Liver (tissue), 9 donors: Measurements from ENCODE around the gene GFY. TPM values are rescaled to one million over a fixed set of nuclear protein-coding genes. Genes with fewer than 3 reads are reported as not detected.
"Not testable (repeated sequence)": the region's sequence is repeated elsewhere in the genome, so short reads cannot be mapped to it uniquely, and the experiment has no call there.

Experiments
- DNase-seq: peaks from one replicate; pipeline ENCODE4 v3.0.0-alpha.2; 2017; ENCODE audit warnings: low spot score
- H3K27ac ChIP-seq, 2 donors: one replicate each; pipeline ENCODE4 v1.7.0; 2013; ENCODE audit warnings: inconsistent platforms in 2 of 2, low read length in 2 of 2, control low read depth in 1 of 2, low read depth in 1 of 2, mild to moderate bottlenecking in 1 of 2
- H3K27me3 ChIP-seq, 4 donors: one replicate each; pipeline versions ENCODE4 v1.6.1 to v1.7.0; 2013; ENCODE audit warnings: low read length in 3 of 4, inconsistent platforms in 1 of 4, mild to moderate bottlenecking in 1 of 4, moderate library complexity in 1 of 4; ENCODE audit not compliant: control insufficient read depth in 4 of 4, insufficient read depth in 4 of 4
- H3K36me3 ChIP-seq, 4 donors: one replicate each; pipeline versions ENCODE4 v1.6.1 to v1.7.0; 2013; ENCODE audit warnings: low read length in 3 of 4, mild to moderate bottlenecking in 3 of 4, low read depth in 1 of 4, moderate library complexity in 1 of 4; ENCODE audit not compliant: control insufficient read depth in 4 of 4, insufficient read depth in 3 of 4
- H3K4me1 ChIP-seq, 4 donors: one replicate each; pipeline versions ENCODE4 v1.6.1 to v1.7.0; 2013; ENCODE audit warnings: low read length in 3 of 4, mild to moderate bottlenecking in 3 of 4, moderate library complexity in 1 of 4; ENCODE audit not compliant: control insufficient read depth in 4 of 4, insufficient read depth in 4 of 4
- H3K4me3 ChIP-seq, 3 donors: one replicate each; pipeline versions ENCODE4 v1.6.1 to v1.7.0; 2013; ENCODE audit warnings: low read length in 3 of 3, control low read depth in 1 of 3, low read depth in 1 of 3, mild to moderate bottlenecking in 1 of 3
- H3K9ac ChIP-seq, 2 donors: one replicate each; pipeline ENCODE4 v1.7.0; 2013; ENCODE audit warnings: low read length in 2 of 2, mild to moderate bottlenecking in 2 of 2, moderate library complexity in 2 of 2, control low read depth in 1 of 2, low read depth in 1 of 2
- H3K9me3 ChIP-seq, 4 donors: one replicate each; pipeline versions ENCODE4 v1.6.1 to v1.7.0; 2013; ENCODE audit warnings: low read length in 3 of 4; ENCODE audit not compliant: control insufficient read depth in 4 of 4
- EGR1 ChIP-seq, 2 donors: IDR thresholded peaks; 2 replicates each; pipeline ENCODE4 v1.6.1; 2016 to 2018; ENCODE audit warnings: antibody characterized with exemption in 2 of 2, low read depth in 2 of 2
- FOXA1 ChIP-seq: IDR thresholded peaks from 2 replicates; pipeline ENCODE4 v1.6.1; 2016; ENCODE audit warnings: antibody characterized with exemption
- GABPA ChIP-seq, 2 donors: IDR thresholded peaks in 1 of 2; conservative IDR thresholded peaks in 1 of 2; 2 replicates each; pipeline ENCODE4 v1.6.1; 2016; ENCODE audit warnings: antibody characterized with exemption in 2 of 2, mild to moderate bottlenecking in 1 of 2, moderate library complexity in 1 of 2
- HNF4A ChIP-seq, 2 donors: conservative IDR thresholded peaks; 2 replicates each; pipeline ENCODE4 v1.6.1; 2016; ENCODE audit warnings: antibody characterized with exemption in 2 of 2, mild to moderate bottlenecking in 2 of 2
- HNF4G ChIP-seq: IDR thresholded peaks from 2 replicates; pipeline ENCODE4 v1.6.1; 2016; ENCODE audit warnings: antibody characterized with exemption
- JUND ChIP-seq, 2 donors: IDR thresholded peaks; 2 replicates each; pipeline ENCODE4 v1.6.1; 2016; ENCODE audit warnings: antibody characterized with exemption in 2 of 2
- RXRA ChIP-seq, 2 donors: IDR thresholded peaks; 2 replicates each; pipeline ENCODE4 v1.6.1; 2017 to 2018; ENCODE audit warnings: antibody characterized with exemption in 2 of 2, mild to moderate bottlenecking in 1 of 2
- SP1 ChIP-seq: IDR thresholded peaks from 2 replicates; pipeline ENCODE4 v1.6.1; 2018; ENCODE audit warnings: antibody characterized with exemption, mild to moderate bottlenecking
- TAF1 ChIP-seq: conservative IDR thresholded peaks from 2 replicates; pipeline ENCODE4 v1.6.1; 2016; ENCODE audit warnings: antibody characterized with exemption, mild to moderate bottlenecking
- WGBS: extraction: QIAGEN DNeasy Blood & Tissue Kit; methylation state at CpG from one replicate; pipeline ENCODE4 v1.1.7; 2013; 5-methylcytosine and 5-hydroxymethylcytosine counted together
- polyA plus RNA-seq, 2 donors: library from polyadenylated mRNA; stranded (reverse) in 1 of 2; unstranded in 1 of 2; fragments of 200-250 nt in 1 of 2; fragments of >200 nt in 1 of 2; fragmentation: Nextera tagmentation in 1 of 2; extraction: Ambion mirVana in 1 of 2; gene quantifications; one replicate each; pipeline versions ENCODE4 v1.2.1 to v1.2.3, GENCODE V29; 2013 to 2015
- total RNA-seq, 2 donors: library from RNA; depleted of rRNA; stranded (reverse); fragments of >200 nt; gene quantifications; one replicate each; pipeline ENCODE4 v1.2.3, GENCODE V29; 2014
- TF ChIP-seq, protein P1 (sequence below): IDR thresholded peaks from 2 replicates; pipeline ENCODE4 v1.6.1; 2016; ENCODE audit warnings: antibody characterized with exemption
- TF ChIP-seq, protein P2 (sequence below): IDR thresholded peaks from 2 replicates; pipeline ENCODE4 v1.6.1; 2016; ENCODE audit warnings: antibody characterized with exemption, mild to moderate bottlenecking
- TF ChIP-seq, protein P3 (sequence below): IDR thresholded peaks from 2 replicates; pipeline ENCODE4 v1.6.1; 2016; ENCODE audit warnings: antibody characterized with exemption
- TF ChIP-seq, protein P4 (sequence below): fragments of 150-350 bp; IDR thresholded peaks from 2 replicates; pipeline ENCODE4 v1.5.1; 2017; ENCODE audit warnings: improper control_type of control experiment, low read depth, low read length; ENCODE audit not compliant: missing input control
- donor health status: healthy.
- donor health status: healthy.
- donor health status: healthy.
- donor health status: healthy.
- donor health status: healthy.

Gene GFY
- total and polyA plus RNA-seq, 4 donors, result not detected

DNA sequence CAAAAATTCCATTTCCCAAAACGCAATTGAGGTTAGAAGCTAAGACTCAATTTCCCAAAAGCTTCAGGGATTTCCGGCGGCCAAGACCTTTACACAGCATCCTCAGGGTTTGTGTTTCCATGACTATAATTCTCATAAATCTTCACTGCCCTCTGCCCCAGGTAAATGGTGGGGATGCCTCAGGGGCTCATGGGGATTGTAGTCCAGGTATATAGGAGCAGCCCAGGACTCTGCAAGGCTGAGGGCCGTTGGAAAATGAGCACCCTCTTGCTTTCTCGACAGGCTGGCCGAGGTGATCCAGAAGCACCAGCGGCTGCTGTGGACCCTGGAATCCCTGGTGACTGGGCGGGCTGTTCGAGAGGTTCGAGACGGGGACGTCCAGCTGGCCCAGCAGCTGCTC is 34.2 kb downstream of the GFY start:
- WGBS, result 96% methylated on average over 12 of the region's 12 CpGs
- Histone ChIP-seq H3K4me3 (no peak overlapping the region), H3K27ac (no peak overlapping the region), H3K36me3 (peaks cover under 1 to 3% (median 2%) of the 10 kb centered on the region in 4 donors), H3K9me3 (no peaks in the 10 kb centered on the region), H3K4me1 (no peaks in the 10 kb centered on the region), H3K9ac (no peak overlapping the region), H3K27me3 (no peaks in the 10 kb centered on the region)
- TF ChIP-seq GABPA (IDR thresholded peaks at IDR 0.05 in 1 of 2, conservative IDR thresholded peaks at IDR 0.05 in 1 of 2) (no peak), RXRA (IDR thresholded peaks at IDR 0.05) (no peak), FOXA1 (no peak), TAF1 (no peak), SP1 (no peak), EGR1 (IDR thresholded peaks at IDR 0.05; ENCODE audit: low read depth in 2 of 2) (no peak), HNF4A (conservative IDR thresholded peaks at IDR 0.05) (no peak), HNF4G (no peak), JUND (IDR thresholded peaks at IDR 0.05) (no peak)
- TF ChIP-seq, protein P1, sequence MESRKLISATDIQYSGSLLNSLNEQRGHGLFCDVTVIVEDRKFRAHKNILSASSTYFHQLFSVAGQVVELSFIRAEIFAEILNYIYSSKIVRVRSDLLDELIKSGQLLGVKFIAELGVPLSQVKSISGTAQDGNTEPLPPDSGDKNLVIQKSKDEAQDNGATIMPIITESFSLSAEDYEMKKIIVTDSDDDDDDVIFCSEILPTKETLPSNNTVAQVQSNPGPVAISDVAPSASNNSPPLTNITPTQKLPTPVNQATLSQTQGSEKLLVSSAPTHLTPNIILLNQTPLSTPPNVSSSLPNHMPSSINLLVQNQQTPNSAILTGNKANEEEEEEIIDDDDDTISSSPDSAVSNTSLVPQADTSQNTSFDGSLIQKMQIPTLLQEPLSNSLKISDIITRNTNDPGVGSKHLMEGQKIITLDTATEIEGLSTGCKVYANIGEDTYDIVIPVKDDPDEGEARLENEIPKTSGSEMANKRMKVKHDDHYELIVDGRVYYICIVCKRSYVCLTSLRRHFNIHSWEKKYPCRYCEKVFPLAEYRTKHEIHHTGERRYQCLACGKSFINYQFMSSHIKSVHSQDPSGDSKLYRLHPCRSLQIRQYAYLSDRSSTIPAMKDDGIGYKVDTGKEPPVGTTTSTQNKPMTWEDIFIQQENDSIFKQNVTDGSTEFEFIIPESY, result no peak
- TF ChIP-seq, protein P2, sequence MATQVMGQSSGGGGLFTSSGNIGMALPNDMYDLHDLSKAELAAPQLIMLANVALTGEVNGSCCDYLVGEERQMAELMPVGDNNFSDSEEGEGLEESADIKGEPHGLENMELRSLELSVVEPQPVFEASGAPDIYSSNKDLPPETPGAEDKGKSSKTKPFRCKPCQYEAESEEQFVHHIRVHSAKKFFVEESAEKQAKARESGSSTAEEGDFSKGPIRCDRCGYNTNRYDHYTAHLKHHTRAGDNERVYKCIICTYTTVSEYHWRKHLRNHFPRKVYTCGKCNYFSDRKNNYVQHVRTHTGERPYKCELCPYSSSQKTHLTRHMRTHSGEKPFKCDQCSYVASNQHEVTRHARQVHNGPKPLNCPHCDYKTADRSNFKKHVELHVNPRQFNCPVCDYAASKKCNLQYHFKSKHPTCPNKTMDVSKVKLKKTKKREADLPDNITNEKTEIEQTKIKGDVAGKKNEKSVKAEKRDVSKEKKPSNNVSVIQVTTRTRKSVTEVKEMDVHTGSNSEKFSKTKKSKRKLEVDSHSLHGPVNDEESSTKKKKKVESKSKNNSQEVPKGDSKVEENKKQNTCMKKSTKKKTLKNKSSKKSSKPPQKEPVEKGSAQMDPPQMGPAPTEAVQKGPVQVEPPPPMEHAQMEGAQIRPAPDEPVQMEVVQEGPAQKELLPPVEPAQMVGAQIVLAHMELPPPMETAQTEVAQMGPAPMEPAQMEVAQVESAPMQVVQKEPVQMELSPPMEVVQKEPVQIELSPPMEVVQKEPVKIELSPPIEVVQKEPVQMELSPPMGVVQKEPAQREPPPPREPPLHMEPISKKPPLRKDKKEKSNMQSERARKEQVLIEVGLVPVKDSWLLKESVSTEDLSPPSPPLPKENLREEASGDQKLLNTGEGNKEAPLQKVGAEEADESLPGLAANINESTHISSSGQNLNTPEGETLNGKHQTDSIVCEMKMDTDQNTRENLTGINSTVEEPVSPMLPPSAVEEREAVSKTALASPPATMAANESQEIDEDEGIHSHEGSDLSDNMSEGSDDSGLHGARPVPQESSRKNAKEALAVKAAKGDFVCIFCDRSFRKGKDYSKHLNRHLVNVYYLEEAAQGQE, result no peak
- TF ChIP-seq, protein P3, sequence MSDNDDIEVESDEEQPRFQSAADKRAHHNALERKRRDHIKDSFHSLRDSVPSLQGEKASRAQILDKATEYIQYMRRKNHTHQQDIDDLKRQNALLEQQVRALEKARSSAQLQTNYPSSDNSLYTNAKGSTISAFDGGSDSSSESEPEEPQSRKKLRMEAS, result no peak
- TF ChIP-seq, protein P4, sequence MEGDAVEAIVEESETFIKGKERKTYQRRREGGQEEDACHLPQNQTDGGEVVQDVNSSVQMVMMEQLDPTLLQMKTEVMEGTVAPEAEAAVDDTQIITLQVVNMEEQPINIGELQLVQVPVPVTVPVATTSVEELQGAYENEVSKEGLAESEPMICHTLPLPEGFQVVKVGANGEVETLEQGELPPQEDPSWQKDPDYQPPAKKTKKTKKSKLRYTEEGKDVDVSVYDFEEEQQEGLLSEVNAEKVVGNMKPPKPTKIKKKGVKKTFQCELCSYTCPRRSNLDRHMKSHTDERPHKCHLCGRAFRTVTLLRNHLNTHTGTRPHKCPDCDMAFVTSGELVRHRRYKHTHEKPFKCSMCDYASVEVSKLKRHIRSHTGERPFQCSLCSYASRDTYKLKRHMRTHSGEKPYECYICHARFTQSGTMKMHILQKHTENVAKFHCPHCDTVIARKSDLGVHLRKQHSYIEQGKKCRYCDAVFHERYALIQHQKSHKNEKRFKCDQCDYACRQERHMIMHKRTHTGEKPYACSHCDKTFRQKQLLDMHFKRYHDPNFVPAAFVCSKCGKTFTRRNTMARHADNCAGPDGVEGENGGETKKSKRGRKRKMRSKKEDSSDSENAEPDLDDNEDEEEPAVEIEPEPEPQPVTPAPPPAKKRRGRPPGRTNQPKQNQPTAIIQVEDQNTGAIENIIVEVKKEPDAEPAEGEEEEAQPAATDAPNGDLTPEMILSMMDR, result no peak
- no peak for DNase-seq

DNA sequence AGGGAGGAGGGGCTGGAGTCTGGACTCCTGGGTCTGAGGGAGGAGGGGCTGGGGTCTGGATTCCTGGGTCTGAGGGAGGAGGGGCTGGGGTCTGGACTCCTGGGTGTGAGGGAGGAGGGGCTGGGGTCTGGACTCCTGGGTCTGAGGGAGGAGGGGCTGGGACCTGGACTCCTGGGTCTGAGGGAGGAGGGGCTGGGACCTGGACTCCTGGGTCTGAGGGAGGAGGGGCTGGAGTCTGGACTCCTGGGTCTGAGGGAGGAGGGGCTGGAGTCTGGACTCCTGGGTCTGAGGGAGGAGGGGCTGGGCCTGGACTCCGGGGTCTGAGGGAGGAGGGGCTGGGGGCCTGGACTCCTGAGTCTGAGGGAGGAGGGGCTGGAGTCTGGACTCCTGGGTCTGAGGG is 35.9 kb downstream of the GFY start:
- not testable (repeated sequence) for H3K4me1 ChIP-seq, H3K9me3 ChIP-seq, H3K4me3 ChIP-seq, H3K27ac ChIP-seq, H3K9ac ChIP-seq, H3K27me3 ChIP-seq, DNase-seq
- peaks cover 2 to 14% (median 4%) of the 10 kb centered on the region in 4 donors for H3K36me3 ChIP-seq
- 96% methylated on average over 1 of the region's 1 CpG for WGBS
